CD4-positive, alpha-beta T cell (primary cell): ENCODE results near the gene ATXN1. TPM values are rescaled to one million over a fixed set of nuclear protein-coding genes. Genes with fewer than 3 reads are reported as not detected.

Experiments
- ATAC-seq: fragments of 200-7000 bp; cut with Tn5 transposase; one replicate; pipeline ENCODE4 v1.10.0; 2022; ENCODE audit warnings: mild to moderate bottlenecking; ENCODE audit not compliant: poor library complexity
- CTCF ChIA-PET: fragments of 350-600 bp; sonication (Branson Sonifier 250); formaldehyde crosslinking; loops from one replicate; lab custom pipeline; 2021; ENCODE audit warnings: antibody characterized with exemption, inconsistent platforms; lab: Charles Lee
- POLR2A ChIA-PET: fragments of 350-600 bp; sonication (Branson Sonifier 250); formaldehyde crosslinking; loops from one replicate; lab custom pipeline; 2021; ENCODE audit warnings: antibody characterized with exemption, inconsistent platforms; lab: Charles Lee
- DNase-seq, 14 experiments: peaks; one replicate each; pipeline ENCODE4 v3.0.0-alpha.2; 2013 to 2020; ENCODE audit warnings: mixed read lengths in 2 of 14
- H3K27ac ChIP-seq, 2 donors: one replicate each; pipeline versions ENCODE4 v1.5.1 to v1.7.0; 2013; ENCODE audit warnings: low read length in 2 of 2, low read depth in 1 of 2, mild to moderate bottlenecking in 1 of 2
- H3K27me3 ChIP-seq, 2 experiments: 1 replicate in 1 of 2; 2 replicates in 1 of 2; pipeline versions ENCODE4 v1.6.1 to v1.7.0; 2013; ENCODE audit warnings: low read length in 2 of 2, control low read depth in 1 of 2, mild to moderate bottlenecking in 1 of 2, moderate library complexity in 1 of 2; ENCODE audit not compliant: insufficient read depth in 2 of 2, control insufficient read depth in 1 of 2
- H3K36me3 ChIP-seq: one replicate; pipeline ENCODE4 v1.6.1; 2013; ENCODE audit warnings: low read length, control low read depth; ENCODE audit not compliant: insufficient read depth
- H3K4me1 ChIP-seq: one replicate; pipeline ENCODE4 v1.6.1; 2013; ENCODE audit warnings: low read length, control low read depth; ENCODE audit not compliant: insufficient read depth
- H3K4me3 ChIP-seq: one replicate; pipeline ENCODE4 v1.5.1; 2013; ENCODE audit warnings: mild to moderate bottlenecking, low read length, moderate library complexity
- H3K9me3 ChIP-seq, 2 experiments: 1 replicate in 1 of 2; 2 replicates in 1 of 2; pipeline versions ENCODE4 v1.6.1 to v1.7.0; 2013; ENCODE audit warnings: low read length in 2 of 2, mild to moderate bottlenecking in 2 of 2, control low read depth in 1 of 2, moderate library complexity in 1 of 2; ENCODE audit not compliant: control insufficient read depth in 1 of 2, insufficient read depth in 1 of 2
- H3K27ac Mint-ChIP-seq: one replicate; pipeline ENCODE4 v1.8.0; 2020; ENCODE audit warnings: mixed read lengths
- H3K27me3 Mint-ChIP-seq: one replicate; pipeline ENCODE4 v1.8.0; 2021; ENCODE audit warnings: mixed read lengths
- H3K36me3 Mint-ChIP-seq: one replicate; pipeline ENCODE4 v1.8.0; 2021; ENCODE audit warnings: low read depth, mixed read lengths
- H3K4me1 Mint-ChIP-seq: one replicate; pipeline ENCODE4 v1.8.0; 2021; ENCODE audit warnings: low read depth, mixed read lengths
- H3K4me3 Mint-ChIP-seq: one replicate; pipeline ENCODE4 v1.8.0; 2020; ENCODE audit warnings: mild to moderate bottlenecking, mixed read lengths
- H3K9me3 Mint-ChIP-seq: one replicate; pipeline ENCODE4 v1.8.0; 2020; ENCODE audit warnings: mixed read lengths
- intact Hi-C, 2 experiments: fragments of 100-400 bp; cut with DNase I in 1 of 2; cut with micrococcal nuclease in 1 of 2; formaldehyde crosslinking; loops; one replicate each; pipeline versions ENCODE4 v1.15.1 to v1.9.0; 2023 to 2025; cut with DNase I, micrococcal nuclease
- total RNA-seq, 174 experiments: library from RNA in 2 of 174; stranded (reverse) in 2 of 174; gene quantifications; one replicate each; pipeline ENCODE4 v1.2.3 and lab custom pipeline; 2021 to 2026
- TF ChIP-seq, protein P1 (sequence below): fragments of 200-600 bp; IDR thresholded peaks from one replicate; pipeline ENCODE4 v1.8.0; 2022; ENCODE audit warnings: antibody characterized with exemption, mild to moderate bottlenecking

Gene ATXN1
- total RNA-seq, 2 experiments from 2014 or later, result 74.2 to 76.7 TPM

- ChIA-PET CTCF (no interaction called here), POLR2A (no interaction called here)
- Histone ChIP-seq H3K4me3 (no peak overlapping the region), H3K4me1 (no peaks in the 10 kb centered on the region), H3K27ac (no peak overlapping the region), H3K27me3 (no peaks in the 10 kb centered on the region), H3K36me3 (no peaks in the 10 kb centered on the region), H3K9me3 (no peaks in the 10 kb centered on the region)
- H3K4me1 Mint-ChIP-seq, result no peaks in the 10 kb centered on the region
- DNase-seq (no peak), ATAC-seq (no peak)
- H3K27ac Mint-ChIP-seq, result no peak overlapping the region
- H3K27me3 Mint-ChIP-seq, result no peaks in the 10 kb centered on the region
- H3K9me3 Mint-ChIP-seq, result no peaks in the 10 kb centered on the region
- intact Hi-C loops, result no loop called here
- no peak overlapping the region for H3K4me3 Mint-ChIP-seq
- peaks cover 13% of the 10 kb centered on the region for H3K36me3 Mint-ChIP-seq
- TF ChIP-seq, protein P1, sequence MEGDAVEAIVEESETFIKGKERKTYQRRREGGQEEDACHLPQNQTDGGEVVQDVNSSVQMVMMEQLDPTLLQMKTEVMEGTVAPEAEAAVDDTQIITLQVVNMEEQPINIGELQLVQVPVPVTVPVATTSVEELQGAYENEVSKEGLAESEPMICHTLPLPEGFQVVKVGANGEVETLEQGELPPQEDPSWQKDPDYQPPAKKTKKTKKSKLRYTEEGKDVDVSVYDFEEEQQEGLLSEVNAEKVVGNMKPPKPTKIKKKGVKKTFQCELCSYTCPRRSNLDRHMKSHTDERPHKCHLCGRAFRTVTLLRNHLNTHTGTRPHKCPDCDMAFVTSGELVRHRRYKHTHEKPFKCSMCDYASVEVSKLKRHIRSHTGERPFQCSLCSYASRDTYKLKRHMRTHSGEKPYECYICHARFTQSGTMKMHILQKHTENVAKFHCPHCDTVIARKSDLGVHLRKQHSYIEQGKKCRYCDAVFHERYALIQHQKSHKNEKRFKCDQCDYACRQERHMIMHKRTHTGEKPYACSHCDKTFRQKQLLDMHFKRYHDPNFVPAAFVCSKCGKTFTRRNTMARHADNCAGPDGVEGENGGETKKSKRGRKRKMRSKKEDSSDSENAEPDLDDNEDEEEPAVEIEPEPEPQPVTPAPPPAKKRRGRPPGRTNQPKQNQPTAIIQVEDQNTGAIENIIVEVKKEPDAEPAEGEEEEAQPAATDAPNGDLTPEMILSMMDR, result no peak
These were observed 202.2 kb downstream of the ATXN1 start for GRCh38 chr6:16559071-16559470.

DNA sequence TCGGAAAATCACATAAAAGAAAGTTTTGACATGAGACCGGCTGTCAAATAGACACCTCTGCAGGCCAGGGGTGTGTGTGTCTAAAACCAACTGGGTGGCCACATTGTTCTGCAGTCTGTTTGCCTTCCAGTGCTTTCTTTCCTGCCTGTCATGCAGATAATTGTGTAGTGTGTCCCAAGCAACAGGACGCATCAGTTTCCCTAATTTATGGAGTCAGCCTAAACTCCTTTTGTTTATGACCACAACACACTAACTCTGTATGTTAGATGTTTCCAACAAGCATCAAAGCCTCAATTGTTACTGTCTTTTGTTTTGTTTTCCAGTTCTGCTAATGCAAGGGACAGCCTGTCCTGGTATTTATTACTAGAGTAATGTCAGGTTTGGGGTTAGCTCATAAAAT, 205.7 kb downstream of the ATXN1 start:
- Mint-ChIP-seq H3K27ac (no peak overlapping the region), H3K4me1 (no peaks in the 10 kb centered on the region), H3K36me3 (peaks cover 27% of the 10 kb centered on the region), H3K9me3 (no peaks in the 10 kb centered on the region), H3K4me3 (no peak overlapping the region), H3K27me3 (no peaks in the 10 kb centered on the region)
- DNase-seq, result no peak
- POLR2A ChIA-PET, result no interaction called here
- intact Hi-C loops, result no loop called here
- Histone ChIP-seq H3K9me3 (no peaks in the 10 kb centered on the region), H3K27ac (no peak overlapping the region), H3K4me3 (no peak overlapping the region), H3K4me1 (no peaks in the 10 kb centered on the region), H3K36me3 (no peaks in the 10 kb centered on the region), H3K27me3 (no peaks in the 10 kb centered on the region)
- no peak for ATAC-seq
- TF ChIP-seq, protein P1, result no peak
- CTCF ChIA-PET, result no interaction called here

GRCh38 chr6:16553531-16553930, 207.7 kb downstream of the ATXN1 start:
- Histone ChIP-seq H3K4me3 (no peak overlapping the region), H3K27me3 (no peaks in the 10 kb centered on the region), H3K36me3 (no peaks in the 10 kb centered on the region), H3K9me3 (no peaks in the 10 kb centered on the region), H3K4me1 (no peaks in the 10 kb centered on the region), H3K27ac (no peak overlapping the region)
- ChIA-PET POLR2A (no interaction called here), CTCF (no interaction called here)
- no peaks in the 10 kb centered on the region for H3K9me3 Mint-ChIP-seq
- H3K27ac Mint-ChIP-seq, result no peak overlapping the region
- H3K4me1 Mint-ChIP-seq, result no peaks in the 10 kb centered on the region
- ATAC-seq (no peak), DNase-seq (no peak)
- intact Hi-C loops, result no loop called here
- no peak overlapping the region for H3K4me3 Mint-ChIP-seq
- TF ChIP-seq, protein P1, result no peak
- no peaks in the 10 kb centered on the region for H3K27me3 Mint-ChIP-seq
- H3K36me3 Mint-ChIP-seq, result peaks cover 28% of the 10 kb centered on the region
